Measurements from ENCODE around the gene DCTN2.
"Not testable (repeated sequence)": the region's sequence is repeated elsewhere in the genome, so short reads cannot be mapped to it uniquely, and the experiment has no call there.

Gene DCTN2

GRCh38 chr12:57546438-57547287 lies at the start of gene DCTN2:
Gene DCTN2, minus strand, starts transcription at chr12:57547192. Its CDS starts 129 bp downstream, at chr12:57547063.
- DNase-seq = peak; percentile 98

- DNase-seq = no peak
Measured at GRCh38 chr12:57593187-57593586, 46.2 kb upstream of the DCTN2 start.

- DNase-seq = no peak
Measured at GRCh38 chr12:57592551-57593165, 45.7 kb upstream of the DCTN2 start.

- no peak for DNase-seq
Measured at GRCh38 chr12:57591782-57592325, 44.9 kb upstream of the DCTN2 start.

- DNase-seq = peak; percentile 77
Measured at GRCh38 chr12:57590864-57591781, 44.1 kb upstream of the DCTN2 start, which contains the start of gene PIP4K2C. Gene PIP4K2C, plus strand, starts transcription at chr12:57591192. Its CDS starts 98 bp downstream, at chr12:57591290.

GRCh38 chr12:57590479-57590863 lies 43.5 kb upstream of the DCTN2 start:
- DNase-seq = no peak

GRCh38 chr12:57588951-57589610 lies 42.1 kb upstream of the DCTN2 start:
- not testable (repeated sequence) for DNase-seq

- DNase-seq = no peak
Measured at GRCh38 chr12:57586832-57587429, 39.9 kb upstream of the DCTN2 start.

GRCh38 chr12:57586128-57586527 lies 39.1 kb upstream of the DCTN2 start:
- DNase-seq = no peak

GRCh38 chr12:57585156-57585555 lies 38.2 kb upstream of the DCTN2 start:
- no peak for DNase-seq

GRCh38 chr12:57584690-57585089 lies 37.7 kb upstream of the DCTN2 start:
- peak; percentile 61 for DNase-seq

- DNase-seq = no peak
Measured at GRCh38 chr12:57584050-57584449, 37.1 kb upstream of the DCTN2 start.

GRCh38 chr12:57583008-57583831 lies 36.2 kb upstream of the DCTN2 start:
- peak; percentile 88 for DNase-seq

- DNase-seq = no peak
Measured at GRCh38 chr12:57582440-57582839, 35.4 kb upstream of the DCTN2 start.

- no peak for DNase-seq
Measured at GRCh38 chr12:57581802-57582201, 34.8 kb upstream of the DCTN2 start.

- no peak for DNase-seq
Measured at GRCh38 chr12:57580466-57580795, 33.4 kb upstream of the DCTN2 start.

- no peak for DNase-seq
Measured at GRCh38 chr12:57579677-57580465, 32.9 kb upstream of the DCTN2 start.

GRCh38 chr12:57579011-57579410 lies 32.0 kb upstream of the DCTN2 start:
- DNase-seq = no peak

GRCh38 chr12:57577981-57578758 lies 31.2 kb upstream of the DCTN2 start:
- no peak for DNase-seq

All from suppressor macrophage treated with lipopolysaccharide for 4 hours (primary cell).